ENCODE measurements around the gene CNTF. TPM values are rescaled to one million over a fixed set of nuclear protein-coding genes. Genes with fewer than 3 reads are reported as not detected.

CNTF gene
- total RNA-seq, 4 donors from 2014 or later = 1.6 to 5.0 (median 1.7) TPM

DNA sequence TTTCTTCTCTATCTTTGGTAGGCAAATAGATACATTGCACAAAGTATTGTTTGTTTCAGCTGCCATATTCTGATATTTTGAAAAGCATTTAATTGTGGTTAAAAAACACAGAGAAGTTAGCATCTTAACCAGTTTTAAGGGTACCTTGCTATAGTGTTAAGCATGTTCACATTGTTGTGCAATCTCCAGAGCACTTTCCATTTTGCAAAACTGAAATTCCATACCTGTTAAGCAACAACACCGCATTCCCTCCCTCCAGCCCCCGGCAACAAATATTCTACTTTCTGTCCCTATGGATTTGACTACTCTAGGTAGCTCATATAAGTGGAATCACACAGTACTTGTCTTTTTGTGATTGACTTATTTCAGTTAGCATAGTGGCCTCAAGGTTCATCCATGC, 33.9 kb downstream of the CNTF start:
- TF ChIP-seq, protein P1, sequence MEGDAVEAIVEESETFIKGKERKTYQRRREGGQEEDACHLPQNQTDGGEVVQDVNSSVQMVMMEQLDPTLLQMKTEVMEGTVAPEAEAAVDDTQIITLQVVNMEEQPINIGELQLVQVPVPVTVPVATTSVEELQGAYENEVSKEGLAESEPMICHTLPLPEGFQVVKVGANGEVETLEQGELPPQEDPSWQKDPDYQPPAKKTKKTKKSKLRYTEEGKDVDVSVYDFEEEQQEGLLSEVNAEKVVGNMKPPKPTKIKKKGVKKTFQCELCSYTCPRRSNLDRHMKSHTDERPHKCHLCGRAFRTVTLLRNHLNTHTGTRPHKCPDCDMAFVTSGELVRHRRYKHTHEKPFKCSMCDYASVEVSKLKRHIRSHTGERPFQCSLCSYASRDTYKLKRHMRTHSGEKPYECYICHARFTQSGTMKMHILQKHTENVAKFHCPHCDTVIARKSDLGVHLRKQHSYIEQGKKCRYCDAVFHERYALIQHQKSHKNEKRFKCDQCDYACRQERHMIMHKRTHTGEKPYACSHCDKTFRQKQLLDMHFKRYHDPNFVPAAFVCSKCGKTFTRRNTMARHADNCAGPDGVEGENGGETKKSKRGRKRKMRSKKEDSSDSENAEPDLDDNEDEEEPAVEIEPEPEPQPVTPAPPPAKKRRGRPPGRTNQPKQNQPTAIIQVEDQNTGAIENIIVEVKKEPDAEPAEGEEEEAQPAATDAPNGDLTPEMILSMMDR (IDR thresholded peaks at IDR 0.05) = no peak
- TF ChIP-seq POLR2A (IDR thresholded peaks at IDR 0.05) = no peak
- H3K27ac ChIP-seq = no peak overlapping the region
- no peak for DNase-seq
- H3K4me1 ChIP-seq = no peaks in the 10 kb centered on the region
- 90 to 92% methylated on average over 2 of the region's 2 CpGs for WGBS, 2 donors
- no peaks in the 10 kb centered on the region for H3K9me3 ChIP-seq
- no peaks in the 10 kb centered on the region for H3K27me3 ChIP-seq
- no peak overlapping the region for H3K4me3 ChIP-seq (replicated peaks in 1 of 3)
- H3K36me3 ChIP-seq = no peaks in the 10 kb centered on the region
- intact Hi-C loops (cut with DNase I) = no loop called here

DNA sequence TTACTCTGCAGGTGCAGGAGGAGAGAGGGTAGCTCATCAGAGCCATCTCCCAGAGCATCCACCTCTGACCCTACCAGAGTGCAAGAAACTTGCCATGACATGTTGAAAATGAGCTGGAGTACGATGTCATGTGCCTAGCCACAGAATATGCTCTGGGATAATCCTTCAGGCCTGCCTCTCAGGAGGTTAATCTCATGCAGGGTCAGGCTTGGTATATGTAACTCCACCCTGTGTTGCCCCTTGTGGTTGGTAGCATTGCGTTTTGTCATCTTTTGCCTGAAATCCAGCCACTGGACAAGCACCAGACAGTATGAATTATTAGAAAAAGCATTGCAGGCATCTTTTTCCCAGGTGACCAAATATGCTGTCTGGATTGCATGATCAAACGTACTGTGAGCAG, 36.2 kb downstream of the CNTF start:
- intact Hi-C loops (cut with DNase I) = no loop called here
- Histone ChIP-seq H3K9me3 (no peaks in the 10 kb centered on the region), H3K27ac (no peak overlapping the region), H3K4me1 (no peaks in the 10 kb centered on the region), H3K36me3 (no peaks in the 10 kb centered on the region), H3K4me3 (replicated peaks in 1 of 3) (no peak overlapping the region), H3K27me3 (no peaks in the 10 kb centered on the region)
- no peak for DNase-seq
- TF ChIP-seq, protein P1 (IDR thresholded peaks at IDR 0.05) = no peak
- TF ChIP-seq POLR2A (IDR thresholded peaks at IDR 0.05) = no peak
- WGBS, 2 donors = 77% methylated on average over 3 of the region's 3 CpGs

DNA sequence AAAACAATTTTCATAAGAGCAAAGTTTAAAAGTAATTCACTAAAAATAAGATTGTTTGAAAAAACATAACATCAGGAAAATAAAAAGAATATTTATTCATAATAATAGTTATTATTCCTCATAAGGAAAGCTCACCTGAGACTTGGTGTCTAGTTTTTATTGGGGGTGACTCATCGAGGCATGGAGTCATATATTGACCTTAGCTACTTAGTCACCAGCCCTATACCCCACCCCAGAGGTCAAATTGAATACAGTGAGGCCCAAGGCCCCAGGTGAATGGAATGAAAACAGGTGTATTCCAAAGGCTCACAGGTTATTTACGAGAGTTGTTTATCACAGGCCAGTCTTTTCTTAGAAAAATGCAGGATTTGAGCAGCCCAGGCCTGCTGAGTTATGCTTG, 36.9 kb downstream of the CNTF start:
- no peak overlapping the region for H3K4me3 ChIP-seq (replicated peaks in 1 of 3)
- intact Hi-C loops (cut with DNase I) = no loop called here
- DNase-seq = no peak
- no peaks in the 10 kb centered on the region for H3K36me3 ChIP-seq
- no peak overlapping the region for H3K27ac ChIP-seq
- no peaks in the 10 kb centered on the region for H3K9me3 ChIP-seq
- no peaks in the 10 kb centered on the region for H3K4me1 ChIP-seq
- H3K27me3 ChIP-seq = no peaks in the 10 kb centered on the region
- no peak for TF ChIP-seq POLR2A (IDR thresholded peaks at IDR 0.05)
- TF ChIP-seq, protein P1 (IDR thresholded peaks at IDR 0.05) = no peak
- 80 to 83% methylated on average over 2 of the region's 2 CpGs for WGBS, 2 donors

DNA sequence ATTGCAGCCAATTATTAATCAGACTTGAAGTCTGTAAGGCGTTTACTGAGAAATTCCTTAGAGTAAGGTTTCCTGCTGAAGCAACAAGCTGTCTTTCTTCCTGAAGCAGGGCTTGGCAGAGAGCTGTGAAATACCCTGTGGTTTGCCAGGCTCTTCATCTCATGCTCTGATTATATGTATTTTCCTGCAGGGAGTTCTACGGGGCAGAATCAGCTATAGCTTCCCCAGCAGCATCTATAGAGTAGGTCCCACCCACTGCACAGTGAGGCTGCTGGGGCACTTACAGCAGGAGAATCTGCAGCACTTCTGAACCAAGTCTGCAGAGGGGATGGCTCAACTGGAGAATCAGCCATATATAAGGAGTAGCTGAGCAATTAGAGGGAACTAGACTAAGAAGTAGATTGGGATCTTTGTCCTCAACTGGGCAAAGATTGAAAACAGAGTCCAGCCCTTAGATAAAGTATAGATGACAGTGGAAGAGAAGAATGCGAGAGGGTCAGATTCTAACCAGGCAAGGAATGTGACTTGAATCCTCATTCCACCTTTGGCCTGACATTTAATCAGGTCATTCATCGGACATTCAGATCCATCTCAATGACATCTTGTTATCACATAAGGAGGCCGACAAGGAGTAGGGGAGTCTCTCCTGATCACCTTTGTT, 37.6 kb downstream of the CNTF start:
- H3K27ac ChIP-seq = no peak overlapping the region
- H3K4me1 ChIP-seq = no peaks in the 10 kb centered on the region
- no peak overlapping the region for H3K4me3 ChIP-seq (replicated peaks in 1 of 3)
- no peak for DNase-seq
- intact Hi-C loops (cut with DNase I) = no loop called here
- no peak for TF ChIP-seq POLR2A (IDR thresholded peaks at IDR 0.05)
- TF ChIP-seq, protein P1 (IDR thresholded peaks at IDR 0.05) = no peak
- no peaks in the 10 kb centered on the region for H3K27me3 ChIP-seq
- whole genome bisulfite sequencing, 2 donors = 91 to 93% methylated on average over 5 of the region's 5 CpGs
- no peaks in the 10 kb centered on the region for H3K9me3 ChIP-seq
- H3K36me3 ChIP-seq = no peaks in the 10 kb centered on the region

DNA sequence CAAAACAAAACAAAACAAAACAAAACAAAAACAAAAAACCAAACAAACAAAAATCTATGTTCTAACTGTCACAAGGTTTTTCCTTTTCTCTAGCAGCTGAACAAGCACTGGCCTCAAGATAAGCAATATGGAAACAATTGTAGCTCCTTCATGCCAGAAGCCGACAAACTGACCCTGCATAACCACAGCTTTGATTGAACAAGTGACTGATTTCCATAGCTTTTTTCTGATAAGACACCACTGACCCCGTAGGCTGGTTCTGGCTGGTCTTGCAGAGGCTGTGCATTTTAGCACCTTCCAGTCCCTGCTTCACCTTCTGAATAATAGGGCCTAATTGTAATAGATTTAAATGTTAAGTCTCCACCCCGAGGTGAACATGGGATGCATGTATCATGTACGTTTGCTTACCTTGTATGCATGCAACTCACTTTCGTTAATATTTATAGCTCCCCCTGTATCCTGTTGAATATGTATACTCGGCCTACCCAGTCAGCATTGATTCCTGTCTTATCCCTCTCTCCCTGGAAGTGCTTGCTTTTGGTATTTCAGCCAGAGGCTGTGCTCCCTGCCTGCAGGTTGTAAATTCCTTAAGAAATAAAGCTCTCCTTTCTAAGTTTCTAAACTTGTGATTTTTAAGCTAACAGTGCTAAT, 49.6 kb downstream of the CNTF start:
- no peaks in the 10 kb centered on the region for H3K9me3 ChIP-seq
- DNase-seq = no peak
- TF ChIP-seq, protein P1 (IDR thresholded peaks at IDR 0.05) = no peak
- no peak for TF ChIP-seq POLR2A (IDR thresholded peaks at IDR 0.05)

More for the DNA sequence above, 49.6 kb downstream of the CNTF start:
- no peaks in the 10 kb centered on the region for H3K4me1 ChIP-seq
- H3K27me3 ChIP-seq = no peaks in the 10 kb centered on the region
- intact Hi-C loops (cut with DNase I) = loop anchor here (10.0 kb wide), 1 partner anchor 107 kb away; no protein-coding TSS in a partner anchor
- H3K4me3 ChIP-seq (replicated peaks in 1 of 3) = no peak overlapping the region
- H3K27ac ChIP-seq = no peak overlapping the region
- WGBS, 2 donors = 77 to 83% methylated on average over 6 of the region's 6 CpGs
- no peaks in the 10 kb centered on the region for H3K36me3 ChIP-seq
